ENCODE measurements around the gene AP3S2. TPM values are rescaled to one million over a fixed set of nuclear protein-coding genes. Genes with fewer than 3 reads are reported as not detected.

The AP3S2 gene
- total and polyA plus RNA-seq, 2 of the 13 experiments (the other 11 are each of a cell fraction or from before 2014, with no cell fraction given) = 17.6 to 44.4 TPM

DNA sequence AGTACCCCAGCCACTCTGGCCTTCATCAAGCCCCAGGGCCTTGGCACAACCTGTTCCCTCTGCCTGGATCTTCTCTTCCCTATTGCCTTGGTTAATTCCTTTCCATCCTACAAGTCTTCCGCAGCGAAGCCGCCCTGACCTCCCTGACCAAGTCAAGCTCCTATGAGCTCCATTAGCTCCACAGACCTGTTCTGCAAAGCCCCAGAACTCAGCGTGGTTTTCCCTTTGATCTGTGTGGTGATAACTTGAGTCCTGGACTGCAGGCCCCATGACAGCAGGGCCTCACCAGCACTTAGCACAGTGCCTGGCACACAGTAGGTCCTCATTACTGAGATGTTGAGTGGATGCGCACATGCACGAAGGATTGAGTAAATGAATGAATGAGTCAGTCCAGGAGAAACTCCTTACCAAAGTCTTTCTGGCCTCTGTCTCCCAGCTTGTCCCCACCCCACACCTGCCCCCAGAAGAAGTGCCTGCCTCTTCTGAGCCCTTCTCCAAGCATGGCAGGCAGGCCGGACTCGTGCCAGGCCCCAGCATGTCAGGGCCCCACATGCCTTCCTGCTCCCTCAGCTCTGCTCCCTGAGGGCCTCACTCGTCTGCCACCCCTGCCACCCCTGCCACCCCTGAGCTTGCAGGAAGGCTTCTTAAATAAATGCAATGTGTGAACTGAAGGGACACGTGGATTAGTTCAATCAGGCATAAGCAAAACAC, 85.5 kb downstream of the AP3S2 start:
- CTCF ChIA-PET (ENCODE audit: low intra/inter-chr PET ratio, low total read pairs) = no interaction called here
- H3K27me3 ChIP-seq (ENCODE audit: control insufficient read depth in 1 of 2, insufficient read depth in 2 of 2, low read length in 2 of 2) = no peaks in the 10 kb centered on the region
- H3K36me3 ChIP-seq (replicated peaks in 1 of 2; ENCODE audit: control insufficient read depth in 1 of 2, insufficient read depth in 2 of 2, low read length in 2 of 2) = peaks cover 14 to 31% of the 10 kb centered on the region in 2 experiments
- 84% methylated on average over 10 of the region's 10 CpGs for WGBS (ENCODE audit: low lambda C conversion rate)
- peak overlapping the region; percentile 70 for H3K4me2 ChIP-seq (ENCODE audit: low read depth, low read length)
- H3K9me3 ChIP-seq (ENCODE audit: low read length) = no peaks in the 10 kb centered on the region
- POLR2A ChIA-PET = no interaction called here
- H2AFZ ChIP-seq (ENCODE audit: low read length) = no peak overlapping the region
- no peak for FAIRE-seq
- no TSS peak for BruUV-seq (replicated peaks)
- H4K20me1 ChIP-seq (ENCODE audit: insufficient read depth, low read length) = no peaks in the 10 kb centered on the region; the same call in 1 of the 2 replicates
- DNase-seq (ENCODE audit: low spot score) = no peak
- no peak for ATAC-seq
- peak overlapping the region; percentile 40; the same call in 1 of the 2 replicates for H3K9ac ChIP-seq (ENCODE audit: insufficient read depth, low read depth, low read length)
- H3K4me3 ChIP-seq (replicated peaks in 1 of 3; ENCODE audit: insufficient read depth in 1 of 3, low read depth in 2 of 3, low read length in 3 of 3) = peak overlapping the region in 1 of 3 experiments; percentile 56; a peak in 1 of 6 replicates
- H3K27ac ChIP-seq (ENCODE audit: extremely low read length, insufficient read depth, low read length) = peak overlapping the region; percentile 86
- H3K79me2 ChIP-seq (ENCODE audit: insufficient read depth, low read length) = peaks cover 31% of the 10 kb centered on the region
- intact Hi-C loops (cut with micrococcal nuclease; ENCODE audit: unreplicated experiment) (loop anchor here (5.0 kb wide), 1 partner anchor 69 kb away; no protein-coding TSS in a partner anchor), in situ Hi-C loops (cut with HindIII; ENCODE audit: extremely low pct_ligation_motif_present, low pct_unique_long_range_greater_than_20kb) (no loop called here)
- H3K4me1 ChIP-seq (ENCODE audit: insufficient read depth, low read length) = peaks cover 92% of the 10 kb centered on the region
- 0 out of 2 replicates have a peak, but pooled peaks have one; percentile 21 for TF ChIP-seq ZNF563 (CRISPR knock-in tag; IDR thresholded peaks at IDR 0.05)
- peak; percentile 52; the same call in 1 of the 2 replicates for TF ChIP-seq AKAP8 (CRISPR knock-in tag; IDR thresholded peaks at IDR 0.05)
- no peak for TF ChIP-seq ZNF629 (CRISPR knock-in tag; conservative IDR thresholded peaks at IDR 0.05)
- no peak for TF ChIP-seq SIN3A (IDR thresholded peaks at IDR 0.05; ENCODE audit: borderline replicate concordance, low read depth, low read length)
- no peak for TF ChIP-seq PTBP1 (IDR thresholded peaks at IDR 0.05; ENCODE audit: low read depth, low read length, poor library complexity, severe bottlenecking)
- TF ChIP-seq, protein P1, sequence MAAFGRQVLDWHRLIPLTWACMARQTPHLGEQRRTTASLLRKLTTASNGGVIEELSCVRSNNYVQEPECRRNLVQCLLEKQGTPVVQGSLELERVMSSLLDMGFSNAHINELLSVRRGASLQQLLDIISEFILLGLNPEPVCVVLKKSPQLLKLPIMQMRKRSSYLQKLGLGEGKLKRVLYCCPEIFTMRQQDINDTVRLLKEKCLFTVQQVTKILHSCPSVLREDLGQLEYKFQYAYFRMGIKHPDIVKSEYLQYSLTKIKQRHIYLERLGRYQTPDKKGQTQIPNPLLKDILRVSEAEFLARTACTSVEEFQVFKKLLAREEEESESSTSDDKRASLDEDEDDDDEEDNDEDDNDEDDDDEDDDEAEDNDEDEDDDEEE (CRISPR knock-in tag; IDR thresholded peaks at IDR 0.05) = no peak
- no peak for TF ChIP-seq ZKSCAN8 (CRISPR knock-in tag; IDR thresholded peaks at IDR 0.05; ENCODE audit: borderline replicate concordance)
- TF ChIP-seq ZNF318 (CRISPR knock-in tag; IDR thresholded peaks at IDR 0.05) = no peak
- TF ChIP-seq ZNF446 (CRISPR knock-in tag; IDR thresholded peaks at IDR 0.05) = 0 out of 2 replicates have a peak, but pooled peaks have one; percentile 20
- TF ChIP-seq SNAPC5 (CRISPR knock-in tag; IDR thresholded peaks at IDR 0.05; ENCODE audit: borderline replicate concordance) = no peak
- TF ChIP-seq POLR2G (IDR thresholded peaks at IDR 0.05; ENCODE audit: low read depth, low read length) = peak; percentile 6; the same call in 1 of the 2 replicates
- no peak for TF ChIP-seq ZNF678 (CRISPR knock-in tag; IDR thresholded peaks at IDR 0.05)
- no peak for TF ChIP-seq KLF12 (CRISPR knock-in tag; IDR thresholded peaks at IDR 0.05; ENCODE audit: borderline replicate concordance)
- TF ChIP-seq ADNP (CRISPR knock-in tag; IDR thresholded peaks at IDR 0.05) = 0 out of 2 replicates have a peak, but pooled peaks have one; percentile 20
- TF ChIP-seq CBX1 (IDR thresholded peaks at IDR 0.05; ENCODE audit: low read depth) = no peak

Measured in HepG2 (cell line).